GM12878 (cell line): Measurements from ENCODE around the gene TMPRSS7. TPM values are rescaled to one million over a fixed set of nuclear protein-coding genes. Genes with fewer than 3 reads are reported as not detected.

ENCODE experiments used
- ATAC-seq: fragments of 200-7000 bp; cut with Tn5 transposase; 3 replicates; pipeline ENCODE4 v1.9.1; 2020; ENCODE audit warnings: mild to moderate bottlenecking, moderate library complexity
- BruUV-seq: library from RNA; stranded (reverse); fragments of 400-500 nt; replicated peaks from 2 replicates; lab custom pipeline; 2021; lab: Mats Ljungman, UMichigan
- CTCF ChIA-PET: fragments of 300-600 bp; sonication (Branson Sonifier 250); formaldehyde crosslinking; extraction: SDS; loops from one replicate; lab custom pipeline; 2021; ENCODE audit warnings: inconsistent platforms; lab: Yijun Ruan, JAX
- POLR2A ChIA-PET: fragments of 350-600 bp; formaldehyde crosslinking; extraction: SDS; loops from one replicate; lab custom pipeline; 2021; ENCODE audit warnings: inconsistent platforms; lab: Charles Lee
- RAD21 ChIA-PET: fragments of 300-600 bp; sonication (Branson Sonifier 250); formaldehyde crosslinking; loops from one replicate; lab custom pipeline; 2023; ENCODE audit warnings: antibody characterized with exemption; ENCODE audit not compliant: unreplicated experiment; lab: Charles Lee
- SMC1A ChIA-PET: fragments of 300-600 bp; sonication (Branson Sonifier 250); formaldehyde crosslinking; loops from one replicate; lab custom pipeline; 2023; ENCODE audit not compliant: unreplicated experiment, uncharacterized antibody; lab: Charles Lee
- DNase-seq: peaks from one replicate; pipeline ENCODE4 v3.0.0-alpha.2; 2011; ENCODE audit warnings: low read depth, low spot score
- FAIRE-seq: peaks from 3 replicates; lab custom pipeline; 2011; peaks lifted over from hg19 to GRCh38; lab: Jason Lieb, UNC
- H2AFZ ChIP-seq: 2 replicates; pipeline ENCODE4 v1.6.0; 2011; ENCODE audit warnings: low read depth, low read length, control low read depth; ENCODE audit not compliant: control insufficient read depth
- H3K27ac ChIP-seq: 2 replicates; pipeline ENCODE4 v1.5.1; 2011; ENCODE audit warnings: control low read depth; ENCODE audit not compliant: control insufficient read depth, insufficient read depth
- H3K27me3 ChIP-seq, 2 experiments: replicated peaks in 1 of 2; 2 replicates each; pipeline versions ENCODE4 v1.6.0 to v1.6.1; 2011; ENCODE audit warnings: low read length in 1 of 2; ENCODE audit not compliant: control insufficient read depth in 2 of 2, insufficient read depth in 2 of 2
- H3K36me3 ChIP-seq, 2 experiments: 2 replicates each; pipeline ENCODE4 v1.5.1; 2011; ENCODE audit warnings: low read length in 1 of 2; ENCODE audit not compliant: control insufficient read depth in 2 of 2, insufficient read depth in 2 of 2
- H3K4me1 ChIP-seq: 2 replicates; pipeline ENCODE4 v1.6.1; 2011; ENCODE audit warnings: mild to moderate bottlenecking, low read length, moderate library complexity, mixed read lengths; ENCODE audit not compliant: control insufficient read depth, insufficient read depth
- H3K4me2 ChIP-seq: 2 replicates; pipeline ENCODE4 v1.6.0; 2011; ENCODE audit warnings: control low read depth; ENCODE audit not compliant: control insufficient read depth, insufficient read depth
- H3K4me3 ChIP-seq: fragments of 200-600 bp; sonication (generic); 2 replicates; pipeline ENCODE4 v1.5.1; 2016
- H3K79me2 ChIP-seq: 2 replicates; pipeline ENCODE4 v1.6.0; 2011; ENCODE audit warnings: low read length; ENCODE audit not compliant: control insufficient read depth, insufficient read depth
- H3K9ac ChIP-seq: 2 replicates; pipeline ENCODE4 v1.8.0; 2011; ENCODE audit warnings: low read length, control low read depth, mixed read lengths; ENCODE audit not compliant: control insufficient read depth, insufficient read depth
- H3K9me3 ChIP-seq: replicated peaks from 3 replicates; pipeline ENCODE4 v1.5.1; 2011; ENCODE audit warnings: mild to moderate bottlenecking, low read length; ENCODE audit not compliant: control insufficient read depth, insufficient read depth
- H4K20me1 ChIP-seq: 2 replicates; pipeline ENCODE4 v1.6.0; 2011; ENCODE audit not compliant: control insufficient read depth, insufficient read depth
- EGR1 ChIP-seq, 2 experiments: IDR thresholded peaks; 1 replicate in 1 of 2; 2 replicates in 1 of 2; pipeline ENCODE4 v1.6.1; 2011 to 2012; ENCODE audit warnings: low read depth in 2 of 2, low read length in 2 of 2, borderline replicate concordance in 1 of 2, mild to moderate bottlenecking in 1 of 2, moderate library complexity in 1 of 2
- EZH2 ChIP-seq: IDR thresholded peaks from 2 replicates; pipeline ENCODE4 v1.6.1; 2012; ENCODE audit warnings: low read depth, mild to moderate bottlenecking, control low read depth, inconsistent platforms, low read length, borderline replicate concordance; ENCODE audit not compliant: control insufficient read depth
- HSF1 ChIP-seq: fragments of 150-350 bp; IDR thresholded peaks from 2 replicates; pipeline ENCODE4 v1.6.1; 2014; ENCODE audit warnings: mild to moderate bottlenecking, low read depth, low read length
- JUNB ChIP-seq: IDR thresholded peaks from 2 replicates; pipeline ENCODE4 v1.6.1; 2016; ENCODE audit warnings: antibody characterized with exemption, mild to moderate bottlenecking
- MEF2A ChIP-seq: IDR thresholded peaks from 2 replicates; pipeline ENCODE4 v1.6.1; 2011; ENCODE audit warnings: low read depth, mild to moderate bottlenecking, low read length, moderate library complexity; ENCODE audit not compliant: insufficient read depth
- MYC ChIP-seq: IDR thresholded peaks from 2 replicates; pipeline ENCODE4 v1.6.1; 2011; ENCODE audit warnings: mild to moderate bottlenecking, low read length, moderate library complexity, inconsistent platforms; ENCODE audit not compliant: insufficient read depth, insufficient replicate concordance, insufficient read length, severe bottlenecking
- NBN ChIP-seq: fragments of 450-650 bp; IDR thresholded peaks from 2 replicates; pipeline ENCODE4 v1.6.1; 2016
- NR2C2 ChIP-seq: IDR thresholded peaks from 2 replicates; pipeline ENCODE4 v1.6.1; 2011; ENCODE audit warnings: borderline replicate concordance, low read depth; ENCODE audit not compliant: control insufficient read depth, insufficient read length
- NR2F1 ChIP-seq: fragments of 450-650 bp; conservative IDR thresholded peaks from 2 replicates; pipeline ENCODE4 v1.6.1; 2017; ENCODE audit warnings: mild to moderate bottlenecking
- PAX5 ChIP-seq: IDR thresholded peaks from 2 replicates; pipeline ENCODE4 v1.6.1; 2011; ENCODE audit warnings: low read depth, low read length, borderline replicate concordance
- PRDM15 ChIP-seq: fragments of 450-650 bp; formaldehyde crosslinking; IDR thresholded peaks from 2 replicates; pipeline ENCODE4 v1.4.0; 2020; ENCODE audit warnings: mild to moderate bottlenecking, moderate library complexity
- RB1 ChIP-seq: fragments of 450-650 bp; formaldehyde crosslinking; IDR thresholded peaks from 2 replicates; pipeline ENCODE4 v1.6.1; 2017; ENCODE audit warnings: mild to moderate bottlenecking, borderline replicate concordance
- RFX5 ChIP-seq: IDR thresholded peaks from 2 replicates; pipeline ENCODE4 v1.6.1; 2011; ENCODE audit warnings: low read depth, low read length, improper control_type of control experiment
- RUNX3 ChIP-seq: IDR thresholded peaks from 2 replicates; pipeline ENCODE4 v1.6.1; 2012; ENCODE audit warnings: low read length, inconsistent platforms
- SMAD1 ChIP-seq: fragments of 450-650 bp; IDR thresholded peaks from 2 replicates; pipeline ENCODE4 v1.6.1; 2018; ENCODE audit warnings: mild to moderate bottlenecking, low read depth; ENCODE audit not compliant: partially characterized antibody
- TCF3 ChIP-seq: IDR thresholded peaks from 2 replicates; pipeline ENCODE4 v1.6.1; 2012; ENCODE audit warnings: low read depth, mild to moderate bottlenecking, low read length, borderline replicate concordance; ENCODE audit not compliant: insufficient read depth
- ZBED1 ChIP-seq: IDR thresholded peaks from 2 replicates; pipeline ENCODE4 v1.6.1; 2016; ENCODE audit warnings: borderline replicate concordance
- ZNF622 ChIP-seq: fragments of 450-650 bp; IDR thresholded peaks from 2 replicates; pipeline ENCODE4 v1.6.1; 2017; ENCODE audit warnings: mild to moderate bottlenecking, inconsistent platforms
- WGBS: methylation state at CpG from one replicate; pipeline ENCODE4 v1.1.6; 2016; ENCODE audit warnings: low lambda C conversion rate; ENCODE audit not compliant: insufficient replicate concordance, insufficient coverage; ENCODE audit errors: missing lambda C conversion rate; 5-methylcytosine and 5-hydroxymethylcytosine counted together
- in situ Hi-C: fragments of 300-500 bp; cut with MboI; formaldehyde crosslinking; loops from 9 replicates; pipeline ENCODE4 v1.14.3; 2018; ENCODE audit warnings: mixed read lengths
- intact Hi-C: fragments of 100-400 bp; cut with micrococcal nuclease; formaldehyde crosslinking; loops from one replicate; pipeline ENCODE4 v1.14.2; 2022; ENCODE audit not compliant: unreplicated experiment
- polyA plus RNA-seq, 11 experiments: library from polyadenylated mRNA; depleted of rRNA in 4 of 11; unstranded in 6 of 11; stranded (reverse) in 5 of 11; fragments of >200 nt; fragmentation: Nextera tagmentation in 4 of 11; fragmentation: Illumina TruSeq in 1 of 11; extraction: Ambion mirVana in 4 of 11; extraction: Trizol in 1 of 11; gene quantifications; 1 replicate in 1 of 11; 2 replicates in 10 of 11; pipeline versions ENCODE4 v1.2.1 to v1.2.3, GENCODE V29; 2011 to 2016; ENCODE audit warnings: inconsistent platforms in 2 of 11, missing spikeins in 2 of 11, low read depth in 1 of 11
- total RNA-seq, 4 experiments: library from RNA; depleted of rRNA in 3 of 4; stranded (reverse); fragments of >200 nt in 3 of 4; fragmentation: Illumina TruSeq in 1 of 4; extraction: Trizol in 1 of 4; gene quantifications; 2 replicates each; pipeline versions ENCODE4 v1.2.1 to v1.2.3, GENCODE V29; 2013 to 2021

Gene TMPRSS7
- total and polyA plus RNA-seq, 10 of the 15 experiments (the other 5 are each of a cell fraction or from before 2014, with no cell fraction given) = 0.03 TPM; not detected in 9

GRCh38 chr3:112012205-112012992 lies 22.1 kb upstream of the TMPRSS7 start:
- Histone ChIP-seq H3K4me3 (no peak overlapping the region), H4K20me1 (no peaks in the 10 kb centered on the region), H3K79me2 (no peaks in the 10 kb centered on the region), H2AFZ (no peak overlapping the region), H3K9ac (no peak overlapping the region), H3K27me3 (no peaks in the 10 kb centered on the region; a peak in 1 of 4 replicates), H3K36me3 (no peaks in the 10 kb centered on the region), H3K27ac (no peak overlapping the region), H3K4me2 (no peak overlapping the region), H3K9me3 (no peaks in the 10 kb centered on the region), H3K4me1 (no peaks in the 10 kb centered on the region)
- WGBS = 63% methylated on average over 6 of the region's 6 CpGs
- DNase-seq (no peak), ATAC-seq (no peak), FAIRE-seq (no peak)
- POLR2A ChIA-PET = interaction anchor here (0.6 to 2.5 kb wide), 5 partner anchors 8 to 304 kb away, joined by 5 to 9 read pairs (median 8); partner anchors contain the start of gene ABHD10
- TF ChIP-seq ZBED1 = no peak
- TF ChIP-seq MYC = no peak
- TF ChIP-seq JUNB = no peak
- TF ChIP-seq PRDM15 (CRISPR knock-in tag) = no peak
- no peak for TF ChIP-seq ZNF622
- no peak for TF ChIP-seq EZH2
- no peak for TF ChIP-seq SMAD1
- TF ChIP-seq MEF2A = no peak
- no peak for TF ChIP-seq TCF3
- TF ChIP-seq EGR1 (IDR thresholded peaks at IDR 0.05; ENCODE audit: borderline replicate concordance in 1 of 2, low read depth in 2 of 2, low read length in 2 of 2) = no peak
- TF ChIP-seq PAX5 = no peak
- no peak for TF ChIP-seq RFX5
- TF ChIP-seq HSF1 = no peak
- no peak for TF ChIP-seq NR2C2
- TF ChIP-seq NR2F1 = no peak
- no peak for TF ChIP-seq RB1
- TF ChIP-seq RUNX3 = no peak
- no peak for TF ChIP-seq NBN
- BruUV-seq = no TSS peak
- in situ Hi-C loops = no loop called here
- SMC1A ChIA-PET = interaction anchor here (0.5 to 15.1 kb wide), 27 partner anchors 17 to 344 kb away, joined by 3 to 417 read pairs (median 7); partner anchors contain the start of genes ABHD10 and TAGLN3
- intact Hi-C loops = no loop called here
- RAD21 ChIA-PET = interaction anchor here (0.5 to 6.0 kb wide), 27 partner anchors 9 to 963 kb away, joined by 3 to 158 read pairs (median 8); partner anchors contain the start of genes ABHD10, CD200R1, PHLDB2 and TAGLN3
- CTCF ChIA-PET = interaction anchor here (0.8 to 10.9 kb wide), 34 partner anchors 9 to 343 kb away, joined by 3 to 467 read pairs (median 12); partner anchors contain the start of genes ABHD10, PHLDB2, TAGLN3 and TMPRSS7
